NOMO-1 (cell line): ENCODE results near the gene IL27RA.

Experiments used
- DNase-seq, 2 experiments: peaks; one replicate each; lab custom pipeline; 2025; ENCODE audit not compliant: unreplicated experiment in 2 of 2; lab: John Stamatoyannopoulos, UW

Gene IL27RA

DNA sequence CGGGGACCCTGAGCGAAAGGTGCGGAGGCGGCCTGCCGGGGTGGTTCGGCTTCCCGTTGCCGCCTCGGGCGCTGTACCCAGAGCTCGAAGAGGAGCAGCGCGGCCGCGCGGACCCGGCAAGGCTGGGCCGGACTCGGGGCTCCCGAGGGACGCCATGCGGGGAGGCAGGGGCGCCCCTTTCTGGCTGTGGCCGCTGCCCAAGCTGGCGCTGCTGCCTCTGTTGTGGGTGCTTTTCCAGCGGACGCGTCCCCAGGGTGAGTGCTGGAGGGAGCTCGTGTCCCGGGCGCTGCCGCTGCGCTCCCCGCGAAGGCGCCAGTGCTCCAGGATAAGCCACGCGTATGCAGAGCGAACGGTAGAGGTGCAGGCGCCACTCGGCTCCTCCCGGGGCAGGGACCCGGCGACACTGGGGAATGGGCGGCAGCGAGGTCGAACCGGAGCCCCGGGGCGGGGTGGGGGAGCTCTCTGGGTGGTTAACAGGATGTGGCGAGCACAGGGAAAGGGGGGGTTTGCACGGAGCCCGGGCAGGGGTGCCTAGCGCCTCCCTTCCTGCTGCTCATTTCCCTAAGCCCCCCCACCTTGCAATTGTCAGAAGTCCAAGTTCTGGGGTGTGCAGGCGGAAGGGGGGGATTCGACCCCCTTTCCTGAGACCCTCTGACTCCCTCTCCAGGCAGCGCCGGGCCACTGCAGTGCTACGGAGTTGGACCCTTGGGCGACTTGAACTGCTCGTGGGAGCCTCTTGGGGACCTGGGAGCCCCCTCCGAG, at the start of gene IL27RA:
TSS of gene IL27RA (plus strand) at position 44 of the 762 bp plus-strand sequence. CDS start at position 155, 111 bp downstream.
- DNase-seq: peak; percentile 54 to 74

DNA sequence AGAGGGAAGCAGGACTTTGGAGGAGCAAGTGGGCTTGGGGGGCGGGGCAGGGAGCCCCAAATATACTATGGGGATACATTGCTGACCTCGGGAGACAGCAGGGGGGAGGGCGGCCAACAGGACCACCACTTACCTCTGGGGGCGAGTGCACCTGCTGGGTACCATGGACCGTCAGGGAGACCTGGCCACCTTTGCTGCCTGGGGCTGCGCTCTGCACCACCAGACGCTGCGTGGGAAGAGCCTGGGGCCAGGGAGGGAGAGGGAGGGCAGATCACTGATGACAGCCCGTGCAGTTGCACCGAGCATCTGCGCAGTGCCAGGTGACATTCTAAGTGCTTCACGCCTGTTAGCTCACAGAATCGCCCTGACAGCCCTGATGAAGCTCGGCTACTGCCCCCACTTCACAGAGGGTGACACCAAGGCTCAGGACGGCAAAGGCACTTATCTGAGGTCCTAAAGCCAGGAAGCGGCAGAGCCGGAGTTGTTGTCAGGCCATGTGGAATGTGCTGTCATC, 49.5 kb upstream of the IL27RA start:
- no peak for DNase-seq

GRCh38 chr19:13982773-13983172, 48.8 kb upstream of the IL27RA start:
- no peak for DNase-seq

DNA sequence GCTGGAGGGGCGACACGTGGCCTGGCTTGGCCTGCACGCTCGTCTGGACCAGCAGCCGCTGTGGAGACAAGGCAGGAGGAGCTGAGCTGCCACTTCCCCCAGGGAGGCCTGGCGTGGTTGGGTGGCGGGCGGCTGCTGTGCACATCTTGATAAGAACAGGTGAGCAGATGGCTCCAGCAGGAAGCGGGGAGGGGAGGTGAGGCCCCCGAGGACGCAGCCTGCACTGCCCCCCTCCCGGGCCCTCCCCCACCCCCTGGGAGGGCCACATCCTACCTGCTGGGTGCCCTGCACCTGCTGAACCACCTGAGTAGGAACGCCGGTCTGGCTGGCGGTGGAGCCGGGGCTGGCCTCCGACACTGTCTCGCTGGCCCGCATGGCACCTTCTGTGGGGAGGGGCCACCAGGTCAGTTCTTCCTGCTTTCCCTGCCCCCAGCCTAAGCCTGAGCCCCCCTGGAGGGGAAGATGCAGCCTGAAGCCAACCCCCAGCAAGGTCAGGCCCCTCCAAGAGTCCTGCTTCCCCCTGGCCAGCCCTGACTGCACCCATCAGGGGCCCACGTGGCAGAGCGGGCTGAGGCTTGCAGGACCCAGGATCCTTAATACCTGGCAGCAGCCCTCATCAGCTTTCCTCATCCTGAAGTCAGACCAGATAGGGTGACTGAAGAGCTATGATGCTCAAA, 48.2 kb upstream of the IL27RA start:
- DNase-seq: no peak

DNA sequence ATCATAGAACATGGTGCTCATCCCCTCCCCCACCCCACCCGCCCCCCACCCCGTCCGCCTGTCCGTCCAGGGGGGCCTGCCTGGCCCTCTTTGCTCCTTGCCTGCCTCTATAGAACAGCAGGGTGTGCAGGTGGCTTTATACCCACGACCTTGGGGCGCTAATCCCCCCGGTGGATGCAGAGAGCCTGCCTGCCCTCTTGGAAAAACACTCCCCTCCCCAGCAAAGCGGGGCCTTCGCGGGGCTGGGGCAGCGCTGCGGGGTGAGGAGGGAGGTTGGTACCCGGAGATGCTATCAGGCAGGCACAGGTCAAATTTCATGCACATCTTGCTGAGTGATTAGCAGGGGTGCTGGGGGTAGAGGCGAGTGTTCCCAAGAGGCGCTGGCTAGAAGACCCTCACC, 47.4 kb upstream of the IL27RA start:
- DNase-seq: no peak

GRCh38 chr19:13984875-13985741, 46.5 kb upstream of the IL27RA start:
- peak; percentile 53 to 66 for DNase-seq

- DNase-seq: no peak
Measured at GRCh38 chr19:13985771-13986347, 45.7 kb upstream of the IL27RA start.

DNA sequence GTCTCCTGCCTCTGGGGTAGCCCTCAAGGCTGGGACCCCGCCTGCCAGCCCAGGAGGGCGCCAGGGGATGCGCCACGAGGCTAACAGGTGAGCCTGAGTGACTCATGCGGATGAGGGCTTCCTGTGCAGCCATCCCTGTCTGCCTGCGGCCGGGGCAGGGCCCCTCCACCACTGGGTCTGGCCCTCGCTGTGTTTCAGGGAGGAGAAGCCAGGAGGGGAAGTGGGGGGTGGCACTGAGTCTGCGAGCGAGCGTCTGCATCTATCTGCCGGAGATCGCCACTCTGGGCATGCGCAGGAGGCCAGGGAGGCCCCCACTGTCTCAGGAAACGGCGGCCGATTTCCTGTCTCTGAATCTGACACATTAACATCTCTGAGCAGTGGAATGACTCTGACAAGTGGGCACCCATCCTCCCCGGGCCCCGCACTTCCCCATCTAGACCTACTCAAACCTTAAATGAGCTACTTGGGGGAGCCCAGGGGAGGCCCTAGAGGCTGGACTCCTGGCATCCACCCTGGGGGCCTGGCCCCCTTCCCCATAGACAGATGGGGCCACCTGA, 45.1 kb upstream of the IL27RA start:
- DNase-seq: peak; percentile 95 to 98

- DNase-seq: peak; percentile 10 to 30
Measured at GRCh38 chr19:13987101-13987890, 44.3 kb upstream of the IL27RA start.

- DNase-seq: no peak
Measured at GRCh38 chr19:13989487-13989886, 42.1 kb upstream of the IL27RA start.

DNA sequence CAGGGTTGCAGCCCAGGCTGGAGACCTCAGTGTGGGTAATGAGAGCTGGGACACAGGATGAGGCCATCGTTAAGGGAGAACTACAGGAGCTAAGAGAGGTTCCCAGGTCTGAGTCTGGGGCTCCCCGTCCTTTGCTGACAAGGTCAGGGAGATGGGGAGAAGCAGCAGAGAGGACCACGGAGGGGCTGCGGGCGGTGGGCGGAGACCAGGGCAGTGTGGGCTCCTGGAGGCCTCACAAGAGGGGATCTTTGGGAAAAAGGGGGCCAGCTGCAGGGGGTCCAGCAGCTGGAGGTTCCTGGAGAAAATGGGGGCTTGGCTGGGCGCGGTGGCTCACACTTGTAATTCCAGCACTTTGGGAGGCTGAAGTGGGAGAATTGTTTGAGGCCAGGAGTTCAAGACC, 41.5 kb upstream of the IL27RA start:
- DNase-seq: no peak

DNA sequence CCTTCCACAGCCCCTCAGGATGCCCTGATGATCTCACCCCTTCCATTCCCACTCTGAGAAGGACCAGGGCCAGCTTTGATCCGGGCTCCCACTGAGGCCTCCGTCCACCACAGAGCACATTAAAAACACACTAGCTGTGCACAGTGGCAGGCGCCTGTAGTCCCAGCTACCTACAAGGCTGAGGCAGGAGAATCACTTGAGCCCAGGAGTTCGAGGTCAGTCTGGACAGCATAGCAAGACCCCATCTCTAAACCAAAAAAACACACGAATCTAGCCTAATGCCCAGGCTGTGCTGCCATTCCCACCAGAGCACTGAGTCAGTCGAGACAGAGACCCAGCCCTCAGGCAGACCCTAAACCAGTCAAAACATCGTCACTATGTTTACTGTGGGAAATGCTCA, 39.5 kb upstream of the IL27RA start:
- DNase-seq: no peak

DNA sequence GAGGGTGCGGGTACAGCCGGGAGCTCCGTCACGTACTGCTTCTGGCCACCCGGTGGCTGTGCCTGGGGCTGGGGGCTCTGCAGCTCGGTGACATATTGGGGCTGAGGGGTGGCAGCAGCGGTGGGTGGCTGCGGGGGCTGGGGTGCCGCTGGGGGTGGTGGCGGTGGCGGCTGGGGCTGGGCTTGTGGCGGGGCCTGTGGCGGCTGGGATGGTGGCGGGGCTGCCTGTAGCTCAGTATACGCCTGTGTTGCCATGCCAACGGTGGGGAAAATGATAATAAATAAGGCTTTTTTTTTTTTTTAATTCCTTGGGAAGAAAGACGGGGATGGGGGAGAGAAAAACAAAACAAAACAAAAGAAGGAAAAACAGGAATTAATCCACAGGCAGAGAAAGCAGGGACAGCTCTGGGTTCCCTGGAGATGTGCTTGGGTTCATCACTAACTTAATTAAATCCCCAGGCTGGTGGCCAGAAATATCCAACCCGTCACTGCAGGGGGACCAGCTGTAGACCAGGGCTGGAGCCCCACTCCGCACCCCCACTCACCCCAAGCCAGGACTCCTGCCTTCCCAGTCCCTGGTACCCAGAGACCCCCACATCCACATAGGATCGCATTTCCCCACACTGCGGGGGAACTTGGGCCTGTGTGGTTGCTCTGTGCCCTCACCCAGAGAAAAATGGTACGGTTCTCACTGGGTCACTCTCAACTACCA, 37.8 kb upstream of the IL27RA start:
- DNase-seq: no peak

DNA sequence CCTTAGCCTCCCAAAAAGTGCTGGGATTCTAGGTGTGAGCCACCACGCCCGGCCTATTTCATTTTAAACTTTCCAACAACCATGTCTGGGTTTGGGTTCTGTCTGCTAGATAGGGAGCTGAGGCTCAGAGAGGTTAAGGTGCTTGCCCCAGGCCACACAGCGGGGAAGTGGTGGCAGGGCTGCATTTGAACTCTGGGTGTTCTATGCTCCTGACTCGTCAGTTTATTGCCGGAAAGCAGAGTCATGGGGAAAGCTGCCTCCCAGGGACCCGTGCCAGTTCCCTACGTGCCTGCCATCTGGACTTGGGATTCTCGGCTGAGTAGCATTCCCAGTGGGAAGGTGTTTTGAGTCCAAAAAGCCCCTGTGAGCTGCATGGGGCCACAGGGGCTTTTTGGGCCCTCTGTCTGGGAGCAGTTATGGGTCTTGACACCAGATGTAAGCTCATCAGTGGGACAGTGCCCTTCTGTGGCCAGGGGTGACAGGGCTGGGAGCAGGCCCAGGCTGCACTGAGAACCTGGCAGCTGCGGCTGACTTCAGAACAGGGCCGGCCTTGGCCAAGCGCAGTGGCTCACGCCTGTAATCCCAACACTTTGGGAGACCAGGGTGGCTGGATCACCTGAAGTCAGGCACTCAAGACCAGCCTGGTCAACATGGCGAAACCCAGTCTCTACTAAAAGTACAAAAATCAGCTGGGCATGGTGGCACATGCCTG, 36.4 kb upstream of the IL27RA start:
- DNase-seq: no peak

- DNase-seq: no peak
Measured at GRCh38 chr19:13995878-13996765, 35.4 kb upstream of the IL27RA start.

DNA sequence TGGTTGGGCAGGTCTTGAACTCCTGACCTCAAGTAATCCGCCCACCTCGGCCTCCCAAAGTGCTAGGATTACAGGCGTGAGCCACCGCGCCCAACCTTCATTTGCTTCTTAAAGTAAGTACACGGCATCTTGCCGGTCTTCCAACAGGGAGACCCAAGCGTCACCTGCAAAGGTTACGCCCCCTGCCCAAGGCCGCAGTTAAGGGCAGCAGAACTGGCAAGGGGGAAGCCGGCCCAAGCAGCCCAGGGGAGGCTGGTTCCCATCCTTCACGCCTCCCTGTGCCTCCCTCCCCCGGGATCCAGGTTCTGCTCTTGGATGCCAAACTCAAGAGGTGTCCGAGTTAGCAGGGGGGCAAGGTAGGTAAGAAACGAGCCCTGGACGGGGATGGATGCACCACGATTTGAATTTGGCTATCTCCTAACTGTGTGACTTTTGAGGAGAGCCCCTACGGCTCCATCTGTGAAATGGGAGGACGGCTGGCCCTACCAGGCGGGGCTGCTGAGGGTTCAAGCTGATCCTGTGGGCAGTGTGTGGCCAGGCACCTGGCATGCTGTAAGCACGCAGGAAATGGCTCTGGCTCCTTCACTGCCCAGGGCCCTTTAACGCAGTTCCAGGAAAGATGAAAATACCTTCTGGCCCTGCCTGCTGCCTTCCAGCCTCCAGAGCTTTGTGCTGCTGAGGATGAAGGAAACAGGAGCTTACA, 34.5 kb upstream of the IL27RA start:
- no peak for DNase-seq

GRCh38 chr19:13997631-13997962, 34.0 kb upstream of the IL27RA start:
- DNase-seq: no peak
